Left ventricle myocardium inferior (tissue), 1 donor: ENCODE data around the gene LIMS3. TPM values are rescaled to one million over a fixed set of nuclear protein-coding genes. Genes with fewer than 3 reads are reported as not detected.
"Not testable (repeated sequence)": the region's sequence is repeated elsewhere in the genome, so short reads cannot be mapped to it uniquely, and the experiment has no call there.

Experiments used
- DNase-seq: peaks from one replicate; pipeline ENCODE4 v3.0.0-alpha.2; 2020
- H3K27ac ChIP-seq: fragments of 200-600 bp; replicated peaks from 2 replicates; pipeline ENCODE4 v1.8.0; 2021
- H3K27me3 ChIP-seq: fragments of 200-600 bp; 2 replicates; pipeline ENCODE4 v1.8.0; 2021; ENCODE audit warnings: low read depth
- H3K36me3 ChIP-seq: fragments of 200-600 bp; 2 replicates; pipeline ENCODE4 v1.8.0; 2021
- H3K4me1 ChIP-seq: fragments of 200-600 bp; 2 replicates; pipeline ENCODE4 v1.8.0; 2021
- H3K4me3 ChIP-seq: fragments of 200-600 bp; 2 replicates; pipeline ENCODE4 v1.8.0; 2021; ENCODE audit warnings: mild to moderate bottlenecking, moderate library complexity
- H3K9me3 ChIP-seq: fragments of 200-600 bp; replicated peaks from 2 replicates; pipeline ENCODE4 v1.8.0; 2021
- intact Hi-C: fragments of 100-400 bp; cut with micrococcal nuclease; formaldehyde crosslinking; loops from one replicate; pipeline ENCODE4 v1.11.0; 2022
- total RNA-seq: library from RNA; stranded (reverse); fragmentation: NEBNext Ultra II Directional; extraction: Animal tissue kit (Norgen Biotek cat#: 25700); gene quantifications from one replicate; pipeline ENCODE4 v1.2.1, GENCODE V29; 2021
- donor health status: DM: no; HTN: yes; CAD: no; lungs with severe emphysema.

Gene LIMS3
- total RNA-seq, 1 donor from 2014 or later: 5.7 TPM

GRCh38 chr2:109950146-109950843 lies 51.8 kb downstream of the LIMS3 start:
- H3K4me3 ChIP-seq, H3K27me3 ChIP-seq, H3K9me3 ChIP-seq, DNase-seq, H3K27ac ChIP-seq, intact Hi-C loops, H3K36me3 ChIP-seq, H3K4me1 ChIP-seq: not testable (repeated sequence)

- H3K36me3 ChIP-seq, intact Hi-C loops, H3K4me1 ChIP-seq, H3K9me3 ChIP-seq, H3K27ac ChIP-seq, H3K4me3 ChIP-seq, DNase-seq, H3K27me3 ChIP-seq: not testable (repeated sequence)
Observed at GRCh38 chr2:109963942-109964341, 65.5 kb downstream of the LIMS3 start.

GRCh38 chr2:109965482-109965881 lies 67.0 kb downstream of the LIMS3 start:
- H3K4me3 ChIP-seq, H3K27ac ChIP-seq, intact Hi-C loops, DNase-seq, H3K9me3 ChIP-seq, H3K36me3 ChIP-seq, H3K27me3 ChIP-seq, H3K4me1 ChIP-seq: not testable (repeated sequence)

- H3K4me3 ChIP-seq, DNase-seq, intact Hi-C loops, H3K27me3 ChIP-seq, H3K4me1 ChIP-seq, H3K9me3 ChIP-seq, H3K36me3 ChIP-seq, H3K27ac ChIP-seq: not testable (repeated sequence)
Observed at GRCh38 chr2:109966107-109966736, 67.7 kb downstream of the LIMS3 start.

- H3K9me3 ChIP-seq, H3K27me3 ChIP-seq, H3K4me1 ChIP-seq, H3K4me3 ChIP-seq, intact Hi-C loops, DNase-seq, H3K27ac ChIP-seq, H3K36me3 ChIP-seq: not testable (repeated sequence)
Observed at GRCh38 chr2:109966858-109967257, 68.4 kb downstream of the LIMS3 start.

GRCh38 chr2:109969864-109970263 lies 71.4 kb downstream of the LIMS3 start:
- DNase-seq, intact Hi-C loops: not testable (repeated sequence)

GRCh38 chr2:109971710-109972109 lies 73.2 kb downstream of the LIMS3 start:
- H3K4me3 ChIP-seq, H3K27me3 ChIP-seq, H3K4me1 ChIP-seq, H3K27ac ChIP-seq, H3K36me3 ChIP-seq, H3K9me3 ChIP-seq, intact Hi-C loops, DNase-seq: not testable (repeated sequence)

More at GRCh38 chr2:109969864-109970263, 71.4 kb downstream of the LIMS3 start:
- not testable (repeated sequence) for H3K36me3 ChIP-seq, H3K27me3 ChIP-seq, H3K4me1 ChIP-seq, H3K4me3 ChIP-seq, H3K27ac ChIP-seq, H3K9me3 ChIP-seq

Other genes starting within 250 kb of the LIMS3 start
- gene RGPD5, start 104.4 kb upstream of the LIMS3 start, total RNA-seq: 24.7 TPM
- gene MALL, start 217.1 kb downstream of the LIMS3 start, total RNA-seq: 11.8 TPM